Esophagus muscularis mucosa (tissue), 4 donors: ENCODE data around the gene PARD3B. TPM values are rescaled to one million over a fixed set of nuclear protein-coding genes. Genes with fewer than 3 reads are reported as not detected.
A peak's percentile ranks its signal among the peaks of the same experiment; 100 is the strongest.

Source experiments
- DNase-seq: peaks from one replicate; pipeline ENCODE4 v3.0.0-alpha.2; 2017; ENCODE audit errors: extremely low spot score
- H3K27ac ChIP-seq, 4 donors: fragments of 200-600 bp; sonication (generic); replicated peaks in 1 of 4; 1 replicate in 3 of 4; 2 replicates in 1 of 4; pipeline ENCODE4 v1.5.1; 2016 to 2019; ENCODE audit warnings: mild to moderate bottlenecking in 1 of 4
- H3K27me3 ChIP-seq, 4 donors: fragments of 200-600 bp; sonication (generic); one replicate each; pipeline versions ENCODE4 v1.5.1 to v1.6.0; 2016 to 2019
- H3K36me3 ChIP-seq, 4 donors: fragments of 200-600 bp; sonication (generic); one replicate each; pipeline ENCODE4 v1.5.1; 2016 to 2019
- H3K4me1 ChIP-seq, 4 donors: fragments of 200-600 bp; sonication (generic); one replicate each; pipeline ENCODE4 v1.5.1; 2016 to 2019
- H3K4me3 ChIP-seq, 4 donors: fragments of 200-600 bp; sonication (generic); 1 replicate in 2 of 4; 2 replicates in 2 of 4; pipeline ENCODE4 v1.5.1; 2016 to 2019; ENCODE audit warnings: mild to moderate bottlenecking in 4 of 4, moderate library complexity in 1 of 4
- H3K9me3 ChIP-seq, 4 donors: fragments of 200-600 bp; sonication (generic); 1 replicate in 3 of 4; 2 replicates in 1 of 4; pipeline ENCODE4 v1.5.1; 2016 to 2019
- CTCF ChIP-seq, 3 experiments: fragments of 200-600 bp in 2 of 3; fragments of 450-650 bp in 1 of 3; sonication (generic) in 2 of 3; IDR thresholded peaks; one replicate each; pipeline ENCODE4 v1.5.1; 2017 to 2019; ENCODE audit warnings: antibody characterized with exemption in 3 of 3, mild to moderate bottlenecking in 2 of 3, moderate library complexity in 1 of 3
- EP300 ChIP-seq: sonication (generic); formaldehyde crosslinking; IDR thresholded peaks from one replicate; pipeline ENCODE4 v1.6.1; 2017; ENCODE audit warnings: antibody characterized with exemption
- POLR2A ChIP-seq: fragments of 450-650 bp; IDR thresholded peaks from one replicate; pipeline ENCODE4 v1.6.1; 2017; ENCODE audit warnings: antibody characterized with exemption, moderate library complexity, mild to moderate bottlenecking, low read depth
- POLR2AphosphoS5 ChIP-seq, 2 donors: sonication (generic); formaldehyde crosslinking; IDR thresholded peaks; one replicate each; pipeline ENCODE4 v1.6.1; 2017; ENCODE audit warnings: antibody characterized with exemption in 2 of 2
- WGBS: methylation state at CpG from one replicate; pipeline ENCODE4 v1.1.5; 2018; 5-methylcytosine and 5-hydroxymethylcytosine counted together
- intact Hi-C: fragments of 100-400 bp; cut with DNase I; formaldehyde crosslinking; loops from one replicate; pipeline ENCODE4 v1.15.1; 2023
- total RNA-seq, 4 donors: library from RNA; depleted of rRNA; stranded (reverse); fragments of >200 nt; gene quantifications; one replicate each; pipeline versions ENCODE4 v1.1.0 to v1.2.1, GENCODE V29; 2016

The PARD3B gene
- total RNA-seq, 4 donors from 2014 or later: 24.2 to 40.8 (median 32.5) TPM

DNA sequence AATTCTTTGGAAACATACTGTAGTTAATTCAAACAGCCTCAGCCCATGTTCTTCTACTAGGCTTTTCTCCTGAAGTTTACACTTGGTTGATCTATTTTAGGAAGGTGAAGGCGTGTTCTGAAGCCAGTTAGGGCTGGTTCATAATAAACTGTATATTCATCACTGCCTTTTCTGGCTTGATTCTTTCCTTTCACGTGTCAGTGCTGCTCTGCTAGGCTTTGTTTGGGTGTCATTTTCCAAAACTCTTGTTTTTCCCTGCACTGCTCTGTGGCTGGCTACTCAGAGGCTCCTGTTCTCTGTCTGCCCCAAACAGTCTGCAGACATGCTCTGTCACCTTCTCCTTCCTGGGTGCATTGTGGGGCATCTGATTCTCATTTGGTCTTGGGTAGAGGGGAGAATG, 136.1 kb downstream of the PARD3B start:
- H3K4me1 ChIP-seq: peaks cover 7 to 33% (median 25%) of the 10 kb centered on the region in 4 donors
- 18% methylated on average over 2 of the region's 2 CpGs for WGBS
- intact Hi-C loops: no loop called here
- H3K4me3 ChIP-seq: no peak overlapping the region
- H3K27ac ChIP-seq: peak overlapping the region; percentile 37 to 61 (median 52)
- DNase-seq: no peak
- H3K9me3 ChIP-seq: no peaks in the 10 kb centered on the region
- no peaks in the 10 kb centered on the region for H3K36me3 ChIP-seq
- no peak for TF ChIP-seq POLR2A
- no peak for TF ChIP-seq POLR2AphosphoS5 (IDR thresholded peaks at IDR 0.05)
- no peak for TF ChIP-seq EP300
- peak in 1 of 3 experiments; percentile 10 for TF ChIP-seq CTCF (IDR thresholded peaks at IDR 0.05)
- no peaks in the 10 kb centered on the region for H3K27me3 ChIP-seq

- 100% methylated on average over 1 of the region's 1 CpG for WGBS
- no peak for DNase-seq
- intact Hi-C loops: no loop called here
- TF ChIP-seq EP300 (no peak), POLR2A (no peak), CTCF (IDR thresholded peaks at IDR 0.05) (no peak), POLR2AphosphoS5 (IDR thresholded peaks at IDR 0.05) (no peak)
- Histone ChIP-seq H3K27me3 (no peaks in the 10 kb centered on the region), H3K4me3 (no peak overlapping the region), H3K9me3 (no peaks in the 10 kb centered on the region), H3K36me3 (no peaks in the 10 kb centered on the region), H3K4me1 (peaks cover 7 to 50% (median 40%) of the 10 kb centered on the region in 4 donors), H3K27ac (no peak overlapping the region)
These were observed 138.1 kb downstream of the PARD3B start for GRCh38 chr2:204683384-204683783.

- intact Hi-C loops: loop anchor here (2.0 kb wide), 1 partner anchor 356 kb away; no protein-coding TSS in a partner anchor
- H3K4me3 ChIP-seq: no peak overlapping the region
- whole genome bisulfite sequencing: 41% methylated on average over 3 of the region's 3 CpGs
- no peaks in the 10 kb centered on the region for H3K36me3 ChIP-seq
- H3K4me1 ChIP-seq: peaks cover 3 to 46% (median 31%) of the 10 kb centered on the region in 4 donors
- no peaks in the 10 kb centered on the region for H3K9me3 ChIP-seq
- no peak overlapping the region for H3K27ac ChIP-seq
- TF ChIP-seq POLR2AphosphoS5 (IDR thresholded peaks at IDR 0.05) (no peak), CTCF (IDR thresholded peaks at IDR 0.05) (no peak), POLR2A (no peak), EP300 (no peak)
- no peak for DNase-seq
- H3K27me3 ChIP-seq: no peaks in the 10 kb centered on the region
These were observed 141.1 kb downstream of the PARD3B start for GRCh38 chr2:204686406-204686805.

DNA sequence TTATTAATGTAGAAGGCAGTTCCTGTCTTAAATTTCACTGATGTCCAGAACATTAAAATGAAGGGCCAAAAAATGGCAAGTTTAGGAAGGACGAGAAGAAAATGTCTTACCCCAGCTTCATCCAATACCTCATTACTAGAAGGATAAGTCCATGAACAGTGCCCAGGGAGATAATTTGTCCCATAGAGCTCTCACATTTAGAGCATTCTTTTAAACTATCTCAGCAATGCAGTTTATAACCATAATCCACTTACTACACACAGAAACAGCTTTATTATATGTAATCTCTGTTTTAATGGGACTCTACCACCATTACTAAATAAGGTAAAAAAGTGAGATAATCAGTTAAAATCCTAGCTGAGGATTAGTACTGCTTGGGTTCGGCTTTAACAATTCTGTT, 142.5 kb downstream of the PARD3B start:
- Histone ChIP-seq H3K36me3 (no peaks in the 10 kb centered on the region), H3K4me3 (no peak overlapping the region), H3K4me1 (peaks cover 3 to 44% (median 34%) of the 10 kb centered on the region in 4 donors), H3K27ac (no peak overlapping the region), H3K9me3 (no peaks in the 10 kb centered on the region), H3K27me3 (no peaks in the 10 kb centered on the region)
- 80% methylated on average over 2 of the region's 2 CpGs for WGBS
- intact Hi-C loops: loop anchor here (2.0 kb wide), 1 partner anchor 357 kb away; no protein-coding TSS in a partner anchor
- TF ChIP-seq POLR2AphosphoS5 (IDR thresholded peaks at IDR 0.05): no peak
- no peak for TF ChIP-seq EP300
- no peak for TF ChIP-seq CTCF (IDR thresholded peaks at IDR 0.05)
- TF ChIP-seq POLR2A: no peak
- DNase-seq: no peak
